CD14-positive monocyte (primary cell): Measurements from ENCODE around the gene PMEPA1. TPM values are rescaled to one million over a fixed set of nuclear protein-coding genes. Genes with fewer than 3 reads are reported as not detected.

ENCODE experiments used
- DNase-seq, 3 donors: peaks; one replicate each; pipeline ENCODE4 v3.0.0-alpha.2; 2011 to 2022
- H2AFZ ChIP-seq: 2 replicates; pipeline ENCODE4 v1.6.0; 2012; ENCODE audit warnings: mild to moderate bottlenecking, low read depth, low read length, inconsistent platforms; ENCODE audit not compliant: insufficient read depth, poor library complexity, severe bottlenecking
- H3K27ac ChIP-seq, 2 donors: 1 replicate in 1 of 2; 2 replicates in 1 of 2; pipeline ENCODE4 v1.5.1; 2012 to 2013; ENCODE audit warnings: low read length in 2 of 2, control low read depth in 1 of 2, inconsistent platforms in 1 of 2, low read depth in 1 of 2, mild to moderate bottlenecking in 1 of 2
- H3K27me3 ChIP-seq, 2 donors: one replicate each; pipeline versions ENCODE4 v1.6.0 to v1.6.1; 2011 to 2013; ENCODE audit warnings: low read length in 2 of 2; ENCODE audit not compliant: control insufficient read depth in 2 of 2, insufficient read depth in 2 of 2
- H3K36me3 ChIP-seq, 2 donors: replicated peaks in 1 of 2; 1 replicate in 1 of 2; 2 replicates in 1 of 2; pipeline versions ENCODE4 v1.5.1 to v1.6.1; 2012 to 2013; ENCODE audit warnings: low read length in 2 of 2, control low read depth in 1 of 2, inconsistent platforms in 1 of 2, mild to moderate bottlenecking in 1 of 2; ENCODE audit not compliant: insufficient read depth in 2 of 2, control insufficient read depth in 1 of 2
- H3K4me1 ChIP-seq, 2 donors: 1 replicate in 1 of 2; 2 replicates in 1 of 2; pipeline versions ENCODE4 v1.5.1 to v1.6.1; 2012 to 2013; ENCODE audit warnings: low read length in 2 of 2, control low read depth in 1 of 2, inconsistent platforms in 1 of 2, mild to moderate bottlenecking in 1 of 2, moderate library complexity in 1 of 2; ENCODE audit not compliant: insufficient read depth in 2 of 2, control insufficient read depth in 1 of 2
- H3K4me2 ChIP-seq: replicated peaks from 2 replicates; pipeline ENCODE3; 2012; ENCODE audit warnings: low read length, moderate library complexity, mild to moderate bottlenecking; ENCODE audit not compliant: poor library complexity, severe bottlenecking; ENCODE audit errors: extremely low read depth
- H3K4me3 ChIP-seq, 3 experiments: fragments of 200-600 bp in 1 of 3; sonication (generic) in 1 of 3; replicated peaks in 1 of 3; 1 replicate in 2 of 3; 2 replicates in 1 of 3; pipeline ENCODE4 v1.5.1; 2011 to 2013; ENCODE audit warnings: low read length in 3 of 3, mild to moderate bottlenecking in 3 of 3, control low read depth in 2 of 3, low read depth in 2 of 3, inconsistent platforms in 1 of 3, moderate library complexity in 1 of 3
- H3K79me2 ChIP-seq: 2 replicates; pipeline ENCODE4 v1.6.0; 2012; ENCODE audit warnings: mild to moderate bottlenecking, control low read depth, inconsistent platforms, low read length, moderate library complexity; ENCODE audit not compliant: insufficient read depth
- H3K9ac ChIP-seq: 2 replicates; pipeline ENCODE4 v1.6.0; 2017; ENCODE audit warnings: low read length, mild to moderate bottlenecking; ENCODE audit not compliant: insufficient read depth, poor library complexity, severe bottlenecking
- H3K9me3 ChIP-seq, 2 donors: replicated peaks in 1 of 2; 1 replicate in 1 of 2; 2 replicates in 1 of 2; pipeline versions ENCODE4 v1.5.1 to v1.6.1; 2012 to 2013; ENCODE audit warnings: low read length in 2 of 2, control low read depth in 1 of 2; ENCODE audit not compliant: control insufficient read depth in 1 of 2, insufficient read depth in 1 of 2
- H4K20me1 ChIP-seq: 2 replicates; pipeline ENCODE4 v1.6.0; 2012; ENCODE audit warnings: mild to moderate bottlenecking, low read length, control low read depth, moderate library complexity; ENCODE audit not compliant: insufficient read depth
- H3K27ac Mint-ChIP-seq, 7 donors: one replicate each; pipeline ENCODE4 v1.8.0; 2020; ENCODE audit warnings: mild to moderate bottlenecking in 7 of 7, mixed read lengths in 7 of 7, moderate library complexity in 6 of 7, inconsistent platforms in 2 of 7
- H3K27me3 Mint-ChIP-seq, 3 donors: one replicate each; pipeline ENCODE4 v1.8.0; 2021 to 2022; ENCODE audit warnings: low read depth in 3 of 3, mild to moderate bottlenecking in 3 of 3, mixed read lengths in 3 of 3, moderate library complexity in 3 of 3, inconsistent platforms in 1 of 3
- H3K36me3 Mint-ChIP-seq, 2 donors: one replicate each; pipeline ENCODE4 v1.8.0; 2020; ENCODE audit warnings: mixed read lengths in 2 of 2, inconsistent platforms in 1 of 2, mild to moderate bottlenecking in 1 of 2
- H3K4me1 Mint-ChIP-seq: one replicate; pipeline ENCODE4 v1.8.0; 2020; ENCODE audit warnings: mild to moderate bottlenecking, mixed read lengths
- H3K4me3 Mint-ChIP-seq, 2 donors: one replicate each; pipeline ENCODE4 v1.8.0; 2020; ENCODE audit warnings: mild to moderate bottlenecking in 2 of 2, mixed read lengths in 2 of 2, moderate library complexity in 1 of 2
- H3K9me3 Mint-ChIP-seq, 7 donors: one replicate each; pipeline ENCODE4 v1.8.0; 2020 to 2022; ENCODE audit warnings: mixed read lengths in 7 of 7, mild to moderate bottlenecking in 6 of 7, moderate library complexity in 6 of 7, inconsistent platforms in 2 of 7
- WGBS: methylation state at CpG from one replicate; pipeline ENCODE4 v1.1.5; 2013; ENCODE audit warnings: missing lambda C conversion rate; ENCODE audit not compliant: insufficient coverage; 5-methylcytosine and 5-hydroxymethylcytosine counted together
- intact Hi-C, 2 donors: fragments of 100-400 bp; cut with micrococcal nuclease; formaldehyde crosslinking; loops; one replicate each; pipeline versions ENCODE4 v1.15.0 to v1.15.1; 2023
- polyA plus RNA-seq, 3 donors: library from polyadenylated mRNA; depleted of rRNA in 1 of 3; unstranded in 2 of 3; stranded (reverse) in 1 of 3; fragments of 300-500 nt in 2 of 3; fragments of >200 nt in 1 of 3; fragmentation: Illumina TruSeq in 2 of 3; gene quantifications; 1 replicate in 2 of 3; 2 replicates in 1 of 3; pipeline ENCODE4 v1.2.3, GENCODE V29; 2012 to 2021
- TF ChIP-seq, protein P1 (sequence below): fragments of 200-600 bp; IDR thresholded peaks from one replicate; pipeline ENCODE4 v1.8.0; 2022; ENCODE audit warnings: antibody characterized with exemption, mild to moderate bottlenecking

The PMEPA1 gene
- polyA plus RNA-seq, 3 donors: 0.12 to 0.73 (median 0.59) TPM

DNA sequence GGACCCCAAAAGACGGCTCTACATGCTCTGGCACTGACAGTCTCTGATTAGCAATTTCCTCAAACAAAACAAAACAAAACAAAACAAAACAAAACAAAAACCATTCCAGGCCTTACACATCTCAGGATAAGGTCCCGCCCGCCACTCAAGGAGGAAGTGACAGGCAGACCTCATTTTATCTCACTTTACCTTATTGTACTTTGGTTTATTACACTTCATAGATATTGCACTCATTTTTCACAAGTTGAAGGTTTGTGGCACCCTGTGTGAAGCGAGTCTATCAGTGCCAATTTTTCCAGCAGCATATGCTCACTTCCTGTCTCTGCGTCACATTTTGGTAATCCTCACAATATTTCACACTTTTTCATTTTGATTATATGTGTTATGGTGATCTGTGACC lies 104.8 kb downstream of the PMEPA1 start:
- Histone ChIP-seq H3K27me3 (peaks cover 0 to under 1% of the 10 kb centered on the region in 2 donors), H3K4me2 (no peak overlapping the region), H3K79me2 (no peaks in the 10 kb centered on the region), H3K9ac (no peak overlapping the region), H4K20me1 (no peaks in the 10 kb centered on the region), H2AFZ (no peak overlapping the region), H3K27ac (no peak overlapping the region), H3K36me3 (peaks cover 0 to 5% of the 10 kb centered on the region in 2 donors), H3K4me1 (no peaks in the 10 kb centered on the region), H3K4me3 (no peak overlapping the region), H3K9me3 (no peaks in the 10 kb centered on the region)
- intact Hi-C loops: no loop called here
- TF ChIP-seq, protein P1, sequence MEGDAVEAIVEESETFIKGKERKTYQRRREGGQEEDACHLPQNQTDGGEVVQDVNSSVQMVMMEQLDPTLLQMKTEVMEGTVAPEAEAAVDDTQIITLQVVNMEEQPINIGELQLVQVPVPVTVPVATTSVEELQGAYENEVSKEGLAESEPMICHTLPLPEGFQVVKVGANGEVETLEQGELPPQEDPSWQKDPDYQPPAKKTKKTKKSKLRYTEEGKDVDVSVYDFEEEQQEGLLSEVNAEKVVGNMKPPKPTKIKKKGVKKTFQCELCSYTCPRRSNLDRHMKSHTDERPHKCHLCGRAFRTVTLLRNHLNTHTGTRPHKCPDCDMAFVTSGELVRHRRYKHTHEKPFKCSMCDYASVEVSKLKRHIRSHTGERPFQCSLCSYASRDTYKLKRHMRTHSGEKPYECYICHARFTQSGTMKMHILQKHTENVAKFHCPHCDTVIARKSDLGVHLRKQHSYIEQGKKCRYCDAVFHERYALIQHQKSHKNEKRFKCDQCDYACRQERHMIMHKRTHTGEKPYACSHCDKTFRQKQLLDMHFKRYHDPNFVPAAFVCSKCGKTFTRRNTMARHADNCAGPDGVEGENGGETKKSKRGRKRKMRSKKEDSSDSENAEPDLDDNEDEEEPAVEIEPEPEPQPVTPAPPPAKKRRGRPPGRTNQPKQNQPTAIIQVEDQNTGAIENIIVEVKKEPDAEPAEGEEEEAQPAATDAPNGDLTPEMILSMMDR: no peak
- 44% methylated on average over 3 of the region's 5 CpGs for WGBS
- Mint-ChIP-seq H3K36me3 (peaks cover 2 to 24% of the 10 kb centered on the region in 2 donors), H3K9me3 (peaks cover 0 to 3% (median 1%) of the 10 kb centered on the region in 7 donors), H3K4me3 (no peak overlapping the region), H3K4me1 (peaks cover 4% of the 10 kb centered on the region), H3K27me3 (peaks cover 7 to 30% (median 11%) of the 10 kb centered on the region in 3 donors), H3K27ac (no peak overlapping the region)
- DNase-seq: no peak

DNA sequence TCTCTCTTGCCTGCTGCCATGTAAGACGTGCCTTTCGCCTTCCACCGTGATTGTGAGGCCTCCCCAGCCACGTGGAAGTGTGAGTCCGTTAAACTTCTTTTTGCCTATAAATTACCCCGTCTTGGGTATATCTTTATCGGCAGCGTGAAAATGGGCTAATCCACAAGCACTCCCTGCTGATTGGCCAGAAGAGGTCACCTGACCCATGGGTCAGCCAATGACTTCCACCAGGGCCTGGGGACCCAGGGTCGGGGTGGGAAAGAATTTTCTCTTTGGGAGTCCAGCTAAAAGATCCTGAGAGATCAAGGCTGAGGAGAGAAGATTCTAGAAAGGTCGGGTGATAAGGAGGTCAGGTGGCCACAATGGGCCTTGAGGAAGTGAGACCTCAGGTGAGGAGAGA lies 106.7 kb downstream of the PMEPA1 start:
- WGBS: 89% methylated on average over 5 of the region's 10 CpGs
- H3K4me1 Mint-ChIP-seq: peaks cover 4% of the 10 kb centered on the region

More for the DNA sequence above, 106.7 kb downstream of the PMEPA1 start:
- Histone ChIP-seq H3K4me1 (no peaks in the 10 kb centered on the region), H3K27me3 (peaks cover 0 to 2% of the 10 kb centered on the region in 2 donors), H3K9me3 (no peaks in the 10 kb centered on the region), H3K27ac (no peak overlapping the region), H2AFZ (no peak overlapping the region), H3K4me3 (no peak overlapping the region), H3K79me2 (no peaks in the 10 kb centered on the region), H3K4me2 (no peak overlapping the region), H3K9ac (no peak overlapping the region), H3K36me3 (no peaks in the 10 kb centered on the region), H4K20me1 (no peaks in the 10 kb centered on the region)
- Mint-ChIP-seq H3K4me3 (no peak overlapping the region), H3K9me3 (peaks cover 0 to 3% (median 1%) of the 10 kb centered on the region in 7 donors), H3K27me3 (peaks cover 8 to 22% (median 16%) of the 10 kb centered on the region in 3 donors), H3K27ac (no peak overlapping the region), H3K36me3 (peaks cover 0 to 9% of the 10 kb centered on the region in 2 donors)
- DNase-seq: no peak
- TF ChIP-seq, protein P1: no peak
- intact Hi-C loops: no loop called here
